T47D (cell line): Measurements from ENCODE around the gene NSUN4.
"Not testable (repeated sequence)": the region's sequence is repeated elsewhere in the genome, so short reads cannot be mapped to it uniquely, and the experiment has no call there.

Source experiments
- DNase-seq, 2 experiments: peaks; one replicate each; pipeline versions ENCODE4 v3.0.0 to v3.0.0-alpha.2; 2011 to 2012; ENCODE audit warnings: low read depth in 1 of 2, low spot score in 1 of 2
- JUND ChIP-seq: IDR thresholded peaks from 2 replicates; pipeline ENCODE4 v1.6.1; 2012; ENCODE audit warnings: low read depth
- in situ Hi-C: cut with HindIII; loops from 2 replicates; pipeline ENCODE4 v1.10.0; 2016; ENCODE audit warnings: low sequenced_read_pairs, low pct_unique_long_range_greater_than_20kb

Gene NSUN4

GRCh38 chr1:46333300-46334029, 7.1 kb upstream of the NSUN4 start:
- TF ChIP-seq JUND = no peak
- peak; percentile 14 to 77 for DNase-seq
- in situ Hi-C loops = no loop called here

GRCh38 chr1:46334030-46334384, 6.6 kb upstream of the NSUN4 start:
- in situ Hi-C loops = no loop called here
- no peak for DNase-seq
- no peak for TF ChIP-seq JUND

- DNase-seq = no peak
- no peak for TF ChIP-seq JUND
- in situ Hi-C loops = no loop called here
Measured at GRCh38 chr1:46335081-46335480, 5.5 kb upstream of the NSUN4 start.

- DNase-seq, in situ Hi-C loops: not testable (repeated sequence)
Measured at GRCh38 chr1:46337409-46337808, 3.2 kb upstream of the NSUN4 start.

GRCh38 chr1:46341222-46342083, 846 bp downstream of the NSUN4 start:
- in situ Hi-C loops = no loop called here
- no peak for DNase-seq
- no peak for TF ChIP-seq JUND

GRCh38 chr1:46342084-46342656, 1.6 kb downstream of the NSUN4 start:
- TF ChIP-seq JUND = no peak
- peak in 1 of 2 experiments; percentile 30 for DNase-seq
- in situ Hi-C loops = no loop called here

- no peak for TF ChIP-seq JUND
Measured at GRCh38 chr1:46342677-46343350, 2.2 kb downstream of the NSUN4 start.

GRCh38 chr1:46343351-46343695, 2.7 kb downstream of the NSUN4 start:
- TF ChIP-seq JUND = no peak
- in situ Hi-C loops = no loop called here
- DNase-seq = no peak

More at GRCh38 chr1:46342677-46343350, 2.2 kb downstream of the NSUN4 start:
- in situ Hi-C loops = no loop called here
- DNase-seq = no peak

- TF ChIP-seq JUND = no peak
- no peak for DNase-seq
- in situ Hi-C loops = no loop called here
Measured at GRCh38 chr1:46343705-46344104, 3.1 kb downstream of the NSUN4 start.

- no peak for TF ChIP-seq JUND
- DNase-seq = no peak
- in situ Hi-C loops = no loop called here
Measured at GRCh38 chr1:46344481-46344880, 3.9 kb downstream of the NSUN4 start.

- TF ChIP-seq JUND = no peak
- DNase-seq = no peak
- in situ Hi-C loops = no loop called here
Measured at GRCh38 chr1:46345281-46345680, 4.7 kb downstream of the NSUN4 start.

- no peak for DNase-seq
- in situ Hi-C loops = no loop called here
Measured at GRCh38 chr1:46352363-46352762, 11.8 kb downstream of the NSUN4 start.

GRCh38 chr1:46355920-46356319, 15.3 kb downstream of the NSUN4 start:
- DNase-seq, in situ Hi-C loops: not testable (repeated sequence)

More at GRCh38 chr1:46352363-46352762, 11.8 kb downstream of the NSUN4 start:
- no peak for TF ChIP-seq JUND
